ENCODE results near the gene TRIM39. TPM values are rescaled to one million over a fixed set of nuclear protein-coding genes. Genes with fewer than 3 reads are reported as not detected.

TRIM39 gene
- total and polyA plus RNA-seq, 2 of the 13 experiments (the other 11 are each of a cell fraction or from before 2014, with no cell fraction given), result 7.7 to 14.6 TPM

DNA sequence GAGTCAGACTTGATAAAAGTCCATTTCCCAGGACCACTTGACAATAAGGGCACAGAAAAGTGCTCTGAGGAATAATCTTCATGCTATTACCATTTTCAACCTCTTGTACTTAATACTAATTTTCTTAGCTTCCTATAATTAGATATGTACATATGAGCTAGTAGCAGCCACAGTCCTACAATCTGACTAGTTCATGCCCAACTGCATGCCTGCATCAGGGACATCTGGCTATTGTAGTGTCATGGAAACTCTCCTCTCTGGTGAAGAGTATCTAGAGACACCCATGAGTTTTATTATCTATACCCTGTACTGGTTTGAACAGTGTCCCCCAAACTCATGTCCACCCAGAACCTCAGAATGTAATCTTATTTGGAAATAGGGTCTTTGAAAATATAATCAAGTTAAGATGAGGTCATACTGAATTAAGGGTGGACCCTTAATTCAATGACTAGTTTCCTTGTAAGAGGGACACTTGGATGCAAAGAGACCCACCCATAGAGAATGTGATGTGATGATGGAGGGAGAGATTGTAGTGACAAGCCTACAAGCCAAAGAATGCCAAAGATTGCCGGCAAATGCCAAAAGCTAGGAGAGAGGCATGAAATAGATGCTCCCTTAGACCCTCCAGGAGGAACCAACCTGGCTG is 13.9 kb upstream of the TRIM39 start:
- Histone ChIP-seq H3K36me3 (replicated peaks in 1 of 2; ENCODE audit: control insufficient read depth in 1 of 2, insufficient read depth in 2 of 2, low read length in 2 of 2) (peaks cover 27 to 73% of the 10 kb centered on the region in 2 experiments), H3K4me3 (replicated peaks in 1 of 3; ENCODE audit: insufficient read depth in 1 of 3, low read depth in 2 of 3, low read length in 3 of 3) (no peak overlapping the region), H3K9me3 (ENCODE audit: low read length) (no peaks in the 10 kb centered on the region), H2AFZ (ENCODE audit: low read length) (no peak overlapping the region), H4K20me1 (ENCODE audit: insufficient read depth, low read length) (peaks cover 51% of the 10 kb centered on the region), H3K9ac (ENCODE audit: insufficient read depth, low read depth, low read length) (no peak overlapping the region), H3K27ac (ENCODE audit: extremely low read length, insufficient read depth, low read length) (no peak overlapping the region), H3K4me1 (ENCODE audit: insufficient read depth, low read length) (peaks cover 20% of the 10 kb centered on the region), H3K79me2 (ENCODE audit: insufficient read depth, low read length) (peaks cover 90% of the 10 kb centered on the region), H3K4me2 (ENCODE audit: low read depth, low read length) (no peak overlapping the region), H3K27me3 (ENCODE audit: control insufficient read depth in 1 of 2, insufficient read depth in 2 of 2, low read length in 2 of 2) (no peaks in the 10 kb centered on the region)
- TF ChIP-seq ZNF678 (CRISPR knock-in tag; IDR thresholded peaks at IDR 0.05), result no peak
- no peak for TF ChIP-seq ZNF773 (CRISPR knock-in tag; IDR thresholded peaks at IDR 0.05; ENCODE audit: borderline replicate concordance)
- peak; percentile 35 for TF ChIP-seq RBM22 (optimal IDR thresholded peaks at IDR 0.05; ENCODE audit: low read length)
- TF ChIP-seq ZFP36L1 (CRISPR knock-in tag; IDR thresholded peaks at IDR 0.05), result no peak
- no peak for TF ChIP-seq SP5 (CRISPR knock-in tag; IDR thresholded peaks at IDR 0.05; ENCODE audit: borderline replicate concordance, low read depth)
- peak; percentile 66 for TF ChIP-seq ATF7 (IDR thresholded peaks at IDR 0.05)
- no peak for TF ChIP-seq ATF7 (CRISPR knock-in tag; IDR thresholded peaks at IDR 0.05)
- TF ChIP-seq ZNF839 (CRISPR knock-in tag; IDR thresholded peaks at IDR 0.05; ENCODE audit: borderline replicate concordance), result no peak
- no peak for TF ChIP-seq ZNF629 (CRISPR knock-in tag; conservative IDR thresholded peaks at IDR 0.05)
- TF ChIP-seq KLF12 (CRISPR knock-in tag; IDR thresholded peaks at IDR 0.05; ENCODE audit: borderline replicate concordance), result no peak
- no peak for DNase-seq (ENCODE audit: low spot score)
- ChIA-PET CTCF (ENCODE audit: low intra/inter-chr PET ratio, low total read pairs) (no interaction called here), POLR2A (interaction anchor here (1.3 to 4.4 kb wide), 2 partner anchors 10 to 13 kb away, joined by 3 to 23 read pairs; partner anchors contain the start of gene TRIM39)
- in situ Hi-C loops (cut with HindIII; ENCODE audit: extremely low pct_ligation_motif_present, low pct_unique_long_range_greater_than_20kb), result no loop called here
- no peak for FAIRE-seq
- WGBS (ENCODE audit: low lambda C conversion rate), result 100% methylated on average over 1 of the region's 1 CpG
- no peak for ATAC-seq
- intact Hi-C loops (cut with micrococcal nuclease; ENCODE audit: unreplicated experiment), result no loop called here
- BruUV-seq (replicated peaks), result no TSS peak
